Measurements from ENCODE around the gene EPHB2.
A peak's percentile ranks its signal among the peaks of the same experiment; 100 is the strongest.
"Not testable (repeated sequence)": the region's sequence is repeated elsewhere in the genome, so short reads cannot be mapped to it uniquely, and the experiment has no call there.

The EPHB2 gene

GRCh38 chr1:22843441-22844183 is 133.0 kb downstream of the EPHB2 start:
- not testable (repeated sequence) for H3K27ac Mint-ChIP-seq, H3K4me1 Mint-ChIP-seq

GRCh38 chr1:22844621-22845020 is 134.0 kb downstream of the EPHB2 start:
- Mint-ChIP-seq H3K4me1 (peaks cover 4% of the 10 kb centered on the region), H3K36me3 (no peaks in the 10 kb centered on the region), H3K4me3 (no peak overlapping the region), H3K9me3 (no peaks in the 10 kb centered on the region), H3K27ac (no peak overlapping the region), H3K27me3 (peaks cover 21% of the 10 kb centered on the region)
- DNase-seq (ENCODE audit: low spot score in 2 of 2) (no peak), ATAC-seq (ENCODE audit: low read depth) (no peak)

More at GRCh38 chr1:22843441-22844183, 133.0 kb downstream of the EPHB2 start:
- H3K4me3 Mint-ChIP-seq; H3K36me3 Mint-ChIP-seq; H3K9me3 Mint-ChIP-seq; DNase-seq (ENCODE audit: low spot score in 2 of 2); ATAC-seq (ENCODE audit: low read depth): not testable (repeated sequence)
- peaks cover 20% of the 10 kb centered on the region for H3K27me3 Mint-ChIP-seq

- no peaks in the 10 kb centered on the region for H3K36me3 Mint-ChIP-seq
- H3K4me3 Mint-ChIP-seq, result no peak overlapping the region
- H3K9me3 Mint-ChIP-seq, result no peaks in the 10 kb centered on the region
- H3K27me3 Mint-ChIP-seq, result peaks cover 21% of the 10 kb centered on the region
- H3K4me1 Mint-ChIP-seq, result peaks cover 4% of the 10 kb centered on the region
- H3K27ac Mint-ChIP-seq, result no peak overlapping the region
- ATAC-seq (ENCODE audit: low read depth) (no peak), DNase-seq (ENCODE audit: low spot score in 2 of 2) (no peak)
These were observed 134.8 kb downstream of the EPHB2 start for GRCh38 chr1:22845398-22845935.

- H3K27ac Mint-ChIP-seq, result no peak overlapping the region
- peaks cover 4% of the 10 kb centered on the region for H3K4me1 Mint-ChIP-seq
- ATAC-seq (ENCODE audit: low read depth), result no peak
- DNase-seq (ENCODE audit: low spot score in 2 of 2), result no peak
- H3K4me3 Mint-ChIP-seq, result no peak overlapping the region
- no peaks in the 10 kb centered on the region for H3K9me3 Mint-ChIP-seq
- H3K36me3 Mint-ChIP-seq, result no peaks in the 10 kb centered on the region
- H3K27me3 Mint-ChIP-seq, result peaks cover 21% of the 10 kb centered on the region
These were observed 135.8 kb downstream of the EPHB2 start for GRCh38 chr1:22846458-22846857.

GRCh38 chr1:22847249-22847648 is 136.6 kb downstream of the EPHB2 start:
- Mint-ChIP-seq H3K27ac (no peak overlapping the region), H3K36me3 (no peaks in the 10 kb centered on the region), H3K27me3 (peaks cover 21% of the 10 kb centered on the region), H3K9me3 (no peaks in the 10 kb centered on the region), H3K4me1 (peaks cover 9% of the 10 kb centered on the region), H3K4me3 (no peak overlapping the region)
- ATAC-seq (ENCODE audit: low read depth) (no peak), DNase-seq (ENCODE audit: low spot score in 2 of 2) (no peak)

- H3K36me3 Mint-ChIP-seq, result no peaks in the 10 kb centered on the region
- H3K27ac Mint-ChIP-seq, result no peak overlapping the region
- no peak for ATAC-seq (ENCODE audit: low read depth)
These were observed 137.1 kb downstream of the EPHB2 start for GRCh38 chr1:22847709-22848108.

GRCh38 chr1:22848405-22848804 is 137.8 kb downstream of the EPHB2 start:
- no peak for DNase-seq (ENCODE audit: low spot score in 2 of 2)
- peaks cover 11% of the 10 kb centered on the region for H3K4me1 Mint-ChIP-seq
- H3K9me3 Mint-ChIP-seq, result no peaks in the 10 kb centered on the region
- H3K36me3 Mint-ChIP-seq, result no peaks in the 10 kb centered on the region
- ATAC-seq (ENCODE audit: low read depth), result no peak
- peaks cover 17% of the 10 kb centered on the region for H3K27me3 Mint-ChIP-seq
- H3K27ac Mint-ChIP-seq, result no peak overlapping the region
- no peak overlapping the region for H3K4me3 Mint-ChIP-seq

More at GRCh38 chr1:22847709-22848108, 137.1 kb downstream of the EPHB2 start:
- Mint-ChIP-seq H3K4me3 (no peak overlapping the region), H3K4me1 (peaks cover 9% of the 10 kb centered on the region), H3K27me3 (peaks cover 17% of the 10 kb centered on the region), H3K9me3 (no peaks in the 10 kb centered on the region)
- no peak for DNase-seq (ENCODE audit: low spot score in 2 of 2)

- Mint-ChIP-seq H3K4me3 (no peak overlapping the region), H3K9me3 (no peaks in the 10 kb centered on the region), H3K27me3 (peaks cover 17% of the 10 kb centered on the region)
These were observed 139.1 kb downstream of the EPHB2 start for GRCh38 chr1:22849770-22850169.

GRCh38 chr1:22850281-22850680 is 139.6 kb downstream of the EPHB2 start:
- H3K4me3 Mint-ChIP-seq, result no peak overlapping the region
- DNase-seq (ENCODE audit: low spot score in 2 of 2), result no peak
- no peak overlapping the region for H3K27ac Mint-ChIP-seq
- H3K27me3 Mint-ChIP-seq, result peaks cover 17% of the 10 kb centered on the region
- peaks cover 27% of the 10 kb centered on the region for H3K4me1 Mint-ChIP-seq
- H3K9me3 Mint-ChIP-seq, result no peaks in the 10 kb centered on the region
- no peak for ATAC-seq (ENCODE audit: low read depth)
- H3K36me3 Mint-ChIP-seq, result no peaks in the 10 kb centered on the region

More at GRCh38 chr1:22849770-22850169, 139.1 kb downstream of the EPHB2 start:
- peaks cover 22% of the 10 kb centered on the region for H3K4me1 Mint-ChIP-seq
- ATAC-seq (ENCODE audit: low read depth), result no peak
- no peak for DNase-seq (ENCODE audit: low spot score in 2 of 2)
- no peak overlapping the region for H3K27ac Mint-ChIP-seq
- H3K36me3 Mint-ChIP-seq, result no peaks in the 10 kb centered on the region

- DNase-seq (ENCODE audit: low spot score in 2 of 2) (no peak), ATAC-seq (ENCODE audit: low read depth) (no peak)
- Mint-ChIP-seq H3K27me3 (peaks cover 14% of the 10 kb centered on the region), H3K36me3 (no peaks in the 10 kb centered on the region), H3K4me3 (no peak overlapping the region), H3K27ac (no peak overlapping the region), H3K9me3 (no peaks in the 10 kb centered on the region), H3K4me1 (peaks cover 27% of the 10 kb centered on the region)
These were observed 140.0 kb downstream of the EPHB2 start for GRCh38 chr1:22850681-22851080.

- Mint-ChIP-seq H3K9me3 (no peaks in the 10 kb centered on the region), H3K27ac (no peak overlapping the region), H3K4me3 (no peak overlapping the region), H3K27me3 (peaks cover 14% of the 10 kb centered on the region), H3K36me3 (no peaks in the 10 kb centered on the region), H3K4me1 (peaks cover 27% of the 10 kb centered on the region)
- ATAC-seq (ENCODE audit: low read depth), result no peak
- no peak for DNase-seq (ENCODE audit: low spot score in 2 of 2)
These were observed 140.9 kb downstream of the EPHB2 start for GRCh38 chr1:22851517-22851916.

GRCh38 chr1:22852144-22852655 is 141.6 kb downstream of the EPHB2 start:
- Mint-ChIP-seq H3K4me1 (peaks cover 23% of the 10 kb centered on the region), H3K9me3 (no peaks in the 10 kb centered on the region), H3K27me3 (peaks cover 12% of the 10 kb centered on the region), H3K4me3 (no peak overlapping the region), H3K36me3 (no peaks in the 10 kb centered on the region), H3K27ac (no peak overlapping the region)
- DNase-seq (ENCODE audit: low spot score in 2 of 2), result no peak
- ATAC-seq (ENCODE audit: low read depth), result no peak

- Mint-ChIP-seq H3K27me3 (peaks cover 6% of the 10 kb centered on the region), H3K4me1 (peaks cover 23% of the 10 kb centered on the region), H3K9me3 (no peaks in the 10 kb centered on the region), H3K4me3 (peak overlapping the region; percentile 37), H3K27ac (no peak overlapping the region), H3K36me3 (no peaks in the 10 kb centered on the region)
- ATAC-seq (ENCODE audit: low read depth) (no peak), DNase-seq (ENCODE audit: low spot score in 2 of 2) (no peak)
These were observed 143.1 kb downstream of the EPHB2 start for GRCh38 chr1:22853651-22854185.

- peak overlapping the region; percentile 52 for H3K27ac Mint-ChIP-seq
- H3K4me3 Mint-ChIP-seq, result peak overlapping the region; percentile 27
- H3K9me3 Mint-ChIP-seq, result no peaks in the 10 kb centered on the region
- peak in 1 of 2 donors; percentile 16 for DNase-seq (ENCODE audit: low spot score in 2 of 2)
- H3K27me3 Mint-ChIP-seq, result peaks cover 6% of the 10 kb centered on the region
- peak; percentile 92 for ATAC-seq (ENCODE audit: low read depth)
- peaks cover 26% of the 10 kb centered on the region for H3K4me1 Mint-ChIP-seq
- no peaks in the 10 kb centered on the region for H3K36me3 Mint-ChIP-seq
These were observed 144.3 kb downstream of the EPHB2 start for GRCh38 chr1:22854688-22855565.
